Measurements from ENCODE around the gene SLC47A1.

- TF ChIP-seq EZH2phosphoT487 (IDR thresholded peaks at IDR 0.05; ENCODE audit: borderline replicate concordance) = no peak
- TF ChIP-seq, protein P1, sequence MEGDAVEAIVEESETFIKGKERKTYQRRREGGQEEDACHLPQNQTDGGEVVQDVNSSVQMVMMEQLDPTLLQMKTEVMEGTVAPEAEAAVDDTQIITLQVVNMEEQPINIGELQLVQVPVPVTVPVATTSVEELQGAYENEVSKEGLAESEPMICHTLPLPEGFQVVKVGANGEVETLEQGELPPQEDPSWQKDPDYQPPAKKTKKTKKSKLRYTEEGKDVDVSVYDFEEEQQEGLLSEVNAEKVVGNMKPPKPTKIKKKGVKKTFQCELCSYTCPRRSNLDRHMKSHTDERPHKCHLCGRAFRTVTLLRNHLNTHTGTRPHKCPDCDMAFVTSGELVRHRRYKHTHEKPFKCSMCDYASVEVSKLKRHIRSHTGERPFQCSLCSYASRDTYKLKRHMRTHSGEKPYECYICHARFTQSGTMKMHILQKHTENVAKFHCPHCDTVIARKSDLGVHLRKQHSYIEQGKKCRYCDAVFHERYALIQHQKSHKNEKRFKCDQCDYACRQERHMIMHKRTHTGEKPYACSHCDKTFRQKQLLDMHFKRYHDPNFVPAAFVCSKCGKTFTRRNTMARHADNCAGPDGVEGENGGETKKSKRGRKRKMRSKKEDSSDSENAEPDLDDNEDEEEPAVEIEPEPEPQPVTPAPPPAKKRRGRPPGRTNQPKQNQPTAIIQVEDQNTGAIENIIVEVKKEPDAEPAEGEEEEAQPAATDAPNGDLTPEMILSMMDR (conservative IDR thresholded peaks at IDR 0.05; ENCODE audit: low read length) = no peak
Observed at GRCh38 chr17:19561697-19562318, 28.2 kb downstream of the SLC47A1 start.

Measured in Loucy (cell line).